Measurements from ENCODE around the gene SEMA3B.

SEMA3B gene

GRCh38 chr3:50260942-50261441, 8.0 kb upstream of the SEMA3B start:
- TF ChIP-seq GATA3 (IDR thresholded peaks at IDR 0.05; ENCODE audit: low read depth, low read length) (no peak), GATA2 (IDR thresholded peaks at IDR 0.05; ENCODE audit: low read depth, low read length) (no peak)

- TF ChIP-seq GATA3 (IDR thresholded peaks at IDR 0.05; ENCODE audit: low read depth, low read length) (no peak), GATA2 (IDR thresholded peaks at IDR 0.05; ENCODE audit: low read depth, low read length) (no peak)
Measured at GRCh38 chr3:50261505-50261904, 7.4 kb upstream of the SEMA3B start.

- TF ChIP-seq GATA3 (IDR thresholded peaks at IDR 0.05; ENCODE audit: low read depth, low read length): no peak
- no peak for TF ChIP-seq GATA2 (IDR thresholded peaks at IDR 0.05; ENCODE audit: low read depth, low read length)
Measured at GRCh38 chr3:50262778-50263177, 6.2 kb upstream of the SEMA3B start.

GRCh38 chr3:50263478-50264382, 5.2 kb upstream of the SEMA3B start:
- TF ChIP-seq GATA3 (IDR thresholded peaks at IDR 0.05; ENCODE audit: low read depth, low read length) (no peak), GATA2 (IDR thresholded peaks at IDR 0.05; ENCODE audit: low read depth, low read length) (no peak)

- TF ChIP-seq GATA3 (IDR thresholded peaks at IDR 0.05; ENCODE audit: low read depth, low read length) (no peak), GATA2 (IDR thresholded peaks at IDR 0.05; ENCODE audit: low read depth, low read length) (no peak)
Measured at GRCh38 chr3:50264383-50264963, 4.5 kb upstream of the SEMA3B start.

DNA sequence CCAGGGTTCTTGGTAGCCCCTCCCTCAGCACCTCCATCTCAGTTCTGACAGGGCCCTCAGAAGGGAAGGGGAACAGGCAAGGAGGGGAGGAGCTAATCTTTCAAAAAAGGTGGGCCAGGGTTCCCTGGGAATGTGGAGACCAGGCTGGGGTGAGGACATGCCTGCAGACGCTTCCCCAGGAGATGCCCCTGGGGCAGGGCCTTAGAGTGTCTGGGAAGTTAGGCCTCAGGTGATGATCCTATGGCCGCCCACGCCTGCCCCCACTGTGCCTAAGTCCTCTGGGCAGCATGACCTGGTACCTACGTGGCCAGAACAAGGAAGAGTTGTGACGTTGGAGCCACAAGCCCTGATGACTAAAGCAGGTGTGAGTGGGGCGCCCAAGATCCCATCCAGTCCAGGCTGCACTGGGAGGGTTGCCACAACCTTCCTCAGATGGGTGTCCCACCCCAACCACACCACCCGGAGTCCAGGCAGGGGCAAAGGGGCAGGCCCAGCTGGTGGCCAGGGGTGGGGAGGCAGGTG, 3.9 kb upstream of the SEMA3B start:
- TF ChIP-seq GATA2 (IDR thresholded peaks at IDR 0.05; ENCODE audit: low read depth, low read length) (no peak), GATA3 (IDR thresholded peaks at IDR 0.05; ENCODE audit: low read depth, low read length) (no peak)

DNA sequence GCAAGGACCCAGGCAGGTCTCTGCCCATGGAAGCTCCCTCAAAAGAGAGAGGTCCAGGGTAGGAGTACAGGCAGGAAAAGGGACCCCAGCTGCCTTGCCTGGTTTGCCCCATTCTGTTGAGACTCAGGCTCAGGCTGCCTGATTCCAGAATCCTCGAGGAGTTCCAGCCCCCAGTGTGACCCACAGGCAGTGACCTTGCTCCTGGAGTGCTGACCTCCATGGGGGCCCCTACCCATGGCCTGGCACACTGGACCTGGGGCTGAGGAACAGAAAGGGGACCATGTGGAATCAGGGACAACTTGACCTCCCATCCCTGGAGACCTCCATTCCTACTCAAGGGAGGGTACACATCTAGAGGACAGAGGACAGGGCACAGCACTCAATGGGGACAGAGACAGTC, 3.4 kb upstream of the SEMA3B start:
- TF ChIP-seq GATA2 (IDR thresholded peaks at IDR 0.05; ENCODE audit: low read depth, low read length): no peak
- TF ChIP-seq GATA3 (IDR thresholded peaks at IDR 0.05; ENCODE audit: low read depth, low read length): no peak

GRCh38 chr3:50266017-50266416, 2.9 kb upstream of the SEMA3B start:
- no peak for TF ChIP-seq GATA2 (IDR thresholded peaks at IDR 0.05; ENCODE audit: low read depth, low read length)
- no peak for TF ChIP-seq GATA3 (IDR thresholded peaks at IDR 0.05; ENCODE audit: low read depth, low read length)

GRCh38 chr3:50266836-50267235, 2.1 kb upstream of the SEMA3B start:
- TF ChIP-seq GATA3 (IDR thresholded peaks at IDR 0.05; ENCODE audit: low read depth, low read length) (no peak), GATA2 (IDR thresholded peaks at IDR 0.05; ENCODE audit: low read depth, low read length) (no peak)

DNA sequence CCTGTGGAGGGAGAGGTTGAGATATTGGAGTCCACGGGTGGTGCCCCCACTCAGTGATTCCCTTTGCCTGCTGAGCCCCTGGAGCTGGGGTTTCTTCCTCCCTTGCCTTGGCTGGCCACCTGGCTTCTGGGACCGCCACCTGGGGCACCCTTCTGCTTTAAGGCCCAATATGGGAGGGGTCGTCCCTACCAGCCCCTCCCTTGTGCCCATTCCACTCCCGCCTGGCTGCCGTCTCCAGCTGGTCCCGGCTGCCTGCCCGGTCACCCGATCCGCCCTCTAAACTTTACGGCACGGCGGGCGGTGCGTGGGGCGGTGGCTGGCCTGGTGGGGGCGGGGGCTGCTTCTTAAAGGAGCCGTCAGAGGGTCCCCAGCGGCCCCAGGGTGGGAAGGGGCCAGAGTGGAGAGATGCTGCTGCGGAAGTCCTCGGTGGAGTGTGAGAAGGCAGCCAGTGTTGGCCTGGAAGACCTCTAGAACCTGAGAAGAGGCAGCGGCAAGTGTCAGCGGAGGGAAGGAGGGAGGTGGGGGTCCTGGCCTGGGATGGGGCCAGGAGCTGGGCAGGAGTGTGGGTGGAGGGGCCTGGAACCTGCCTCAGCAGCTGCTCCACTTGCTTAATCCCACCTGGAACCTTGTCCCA, 1.6 kb upstream of the SEMA3B start:
- TF ChIP-seq GATA2 (IDR thresholded peaks at IDR 0.05; ENCODE audit: low read depth, low read length) (no peak), GATA3 (IDR thresholded peaks at IDR 0.05; ENCODE audit: low read depth, low read length) (no peak)

- TF ChIP-seq GATA2 (IDR thresholded peaks at IDR 0.05; ENCODE audit: low read depth, low read length) (no peak), GATA3 (IDR thresholded peaks at IDR 0.05; ENCODE audit: low read depth, low read length) (no peak)
Measured at GRCh38 chr3:50268276-50268675, 671 bp upstream of the SEMA3B start.

DNA sequence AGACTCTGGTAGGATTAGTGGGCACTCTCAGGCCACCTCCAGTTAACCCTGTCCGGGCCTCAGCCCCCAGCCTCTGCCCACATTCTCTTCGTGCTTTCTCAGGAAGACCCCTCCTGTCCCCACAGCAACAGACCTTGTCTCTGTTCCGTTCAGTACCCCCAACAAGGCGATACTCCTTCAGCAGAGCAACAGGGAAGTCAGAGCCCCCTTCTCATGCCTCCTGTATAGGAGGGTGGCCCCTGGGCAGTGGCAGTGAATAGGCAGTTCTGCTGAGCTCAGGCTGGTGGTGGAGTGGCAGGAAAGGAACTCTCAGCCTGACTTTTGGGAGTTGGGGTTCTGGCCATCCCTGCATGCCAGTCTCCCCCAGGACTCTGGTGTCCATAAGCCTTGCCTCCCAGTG, 513 bp downstream of the SEMA3B start:
- no peak for TF ChIP-seq GATA3 (IDR thresholded peaks at IDR 0.05; ENCODE audit: low read depth, low read length)
- TF ChIP-seq GATA2 (IDR thresholded peaks at IDR 0.05; ENCODE audit: low read depth, low read length): no peak

- no peak for TF ChIP-seq GATA2 (IDR thresholded peaks at IDR 0.05; ENCODE audit: low read depth, low read length)
- TF ChIP-seq GATA3 (IDR thresholded peaks at IDR 0.05; ENCODE audit: low read depth, low read length): no peak
Measured at GRCh38 chr3:50269977-50270413, 1.0 kb downstream of the SEMA3B start.

Data from SH-SY5Y (cell line).